IPS DF 19.7 (cell line): ENCODE results near the gene SPTLC2.
"Not testable (repeated sequence)": the region's sequence is repeated elsewhere in the genome, so short reads cannot be mapped to it uniquely, and the experiment has no call there.

ENCODE experiments used
- DNase-seq: peaks from one replicate; pipeline ENCODE4 v3.0.0-alpha.2; 2013; ENCODE audit warnings: low read depth, low spot score

The SPTLC2 gene

GRCh38 chr14:77547512-77548180, 68.8 kb downstream of the SPTLC2 start:
- no peak for DNase-seq

DNA sequence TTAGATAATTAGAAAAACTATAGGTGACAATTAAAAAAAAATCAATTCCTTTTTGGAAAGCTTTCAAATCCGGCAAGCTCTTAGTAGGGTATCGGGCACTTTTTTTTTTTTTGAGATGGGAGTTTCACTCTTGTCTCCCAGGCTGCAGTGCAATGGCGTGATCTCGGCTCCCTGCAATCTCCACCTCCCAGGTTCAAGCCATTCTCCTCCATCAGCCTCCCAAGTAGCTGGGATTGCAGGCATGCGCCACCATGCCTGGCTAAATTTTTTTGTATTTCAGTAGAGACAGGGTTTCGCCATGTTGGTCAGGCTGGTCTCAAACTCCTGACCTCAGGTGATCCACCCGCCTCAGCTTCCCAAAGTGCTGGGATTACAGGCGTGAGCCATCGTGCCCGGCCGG, 71.3 kb downstream of the SPTLC2 start:
- DNase-seq: not testable (repeated sequence)

- no peak for DNase-seq
Observed at GRCh38 chr14:77544571-77544970, 71.9 kb downstream of the SPTLC2 start.

DNA sequence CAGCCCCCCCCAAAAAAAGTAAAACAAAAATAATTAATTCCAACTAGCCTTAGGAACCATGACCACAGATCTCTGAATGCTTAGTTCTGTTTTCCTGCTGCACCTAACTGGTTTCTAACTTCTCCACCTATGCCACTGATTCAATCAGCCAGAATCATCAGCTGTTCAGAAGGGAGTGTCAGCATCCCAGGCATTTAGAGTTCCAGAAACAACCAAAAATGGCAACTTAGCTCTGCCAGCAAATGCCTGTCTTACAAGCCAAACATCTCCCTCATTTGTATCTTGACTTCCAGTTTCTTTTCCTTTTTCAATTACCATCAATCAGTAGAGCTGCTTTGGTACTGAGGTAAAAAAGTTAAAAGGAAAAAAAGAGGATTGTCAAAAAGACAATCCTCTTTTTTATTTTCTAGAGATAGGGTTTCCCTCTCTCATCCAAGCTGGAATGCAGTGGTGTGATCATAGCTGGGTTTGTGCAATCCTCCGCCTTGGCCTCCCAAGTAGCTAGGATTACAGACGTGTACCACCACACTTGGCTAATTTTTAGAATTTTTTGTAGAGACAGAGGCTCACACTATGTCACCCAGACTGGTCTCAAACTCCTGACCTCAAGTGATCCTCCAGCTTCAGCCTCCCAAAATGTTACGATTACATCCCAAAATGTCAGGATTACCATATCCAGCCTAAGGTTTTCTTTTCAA, 72.7 kb downstream of the SPTLC2 start:
- DNase-seq: no peak

- DNase-seq: no peak
Observed at GRCh38 chr14:77543240-77543551, 73.2 kb downstream of the SPTLC2 start.

GRCh38 chr14:77542421-77543239, 73.8 kb downstream of the SPTLC2 start:
- DNase-seq: no peak

- DNase-seq: no peak
Observed at GRCh38 chr14:77541905-77542304, 74.5 kb downstream of the SPTLC2 start.

- not testable (repeated sequence) for DNase-seq
Observed at GRCh38 chr14:77536951-77537350, 79.5 kb downstream of the SPTLC2 start.

- no peak for DNase-seq
Observed at GRCh38 chr14:77531071-77531470, 85.4 kb downstream of the SPTLC2 start.

DNA sequence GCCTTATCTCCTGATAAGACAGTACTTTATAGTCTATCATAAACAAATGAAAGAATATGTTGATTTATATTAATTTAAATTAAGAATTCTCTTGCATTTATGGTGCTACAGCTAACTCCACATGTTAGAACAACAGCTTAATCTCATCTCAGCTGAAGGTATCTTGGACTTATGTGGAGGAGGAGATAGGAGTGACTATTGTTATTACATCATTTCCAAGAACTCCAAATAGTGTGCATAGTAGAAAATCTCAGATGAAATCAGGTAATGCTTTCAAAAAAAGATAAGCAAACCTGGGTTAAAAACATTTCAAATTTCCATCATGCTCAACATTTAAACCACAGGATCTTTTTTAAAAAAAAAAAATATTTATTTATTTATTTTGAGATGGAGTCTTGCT, 86.5 kb downstream of the SPTLC2 start:
- no peak for DNase-seq

- no peak for DNase-seq
Observed at GRCh38 chr14:77529213-77529612, 87.2 kb downstream of the SPTLC2 start.

- not testable (repeated sequence) for DNase-seq
Observed at GRCh38 chr14:77528701-77529100, 87.7 kb downstream of the SPTLC2 start.

- DNase-seq: no peak
Observed at GRCh38 chr14:77526266-77526665, 90.2 kb downstream of the SPTLC2 start.

GRCh38 chr14:77524536-77524935, 91.9 kb downstream of the SPTLC2 start:
- no peak for DNase-seq

DNA sequence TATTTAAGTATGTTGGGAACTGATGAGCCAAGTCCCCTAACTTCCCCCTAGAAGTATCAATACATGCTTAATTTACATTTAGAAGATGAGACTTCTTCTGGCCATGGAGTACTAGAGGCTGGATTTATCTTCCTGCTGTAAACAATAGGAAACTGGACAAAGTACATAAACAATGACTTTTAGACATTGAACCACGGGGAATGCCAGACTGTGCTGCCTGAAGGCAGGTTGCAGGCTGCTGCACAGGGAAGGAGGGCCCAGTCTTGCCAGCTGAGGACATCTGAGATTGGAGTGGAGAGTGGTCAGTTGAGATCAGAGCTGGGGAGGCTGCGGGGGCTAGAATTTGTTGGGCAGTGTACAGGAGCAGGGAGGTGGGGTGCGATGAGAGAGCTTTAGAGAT, 93.3 kb downstream of the SPTLC2 start:
- DNase-seq: no peak

- no peak for DNase-seq
Observed at GRCh38 chr14:77520555-77520954, 95.9 kb downstream of the SPTLC2 start.

GRCh38 chr14:77516126-77516525, 100.3 kb downstream of the SPTLC2 start:
- no peak for DNase-seq

- no peak for DNase-seq
Observed at GRCh38 chr14:77511486-77512162, 104.8 kb downstream of the SPTLC2 start.

- DNase-seq: no peak
Observed at GRCh38 chr14:77509366-77509765, 107.1 kb downstream of the SPTLC2 start.

DNA sequence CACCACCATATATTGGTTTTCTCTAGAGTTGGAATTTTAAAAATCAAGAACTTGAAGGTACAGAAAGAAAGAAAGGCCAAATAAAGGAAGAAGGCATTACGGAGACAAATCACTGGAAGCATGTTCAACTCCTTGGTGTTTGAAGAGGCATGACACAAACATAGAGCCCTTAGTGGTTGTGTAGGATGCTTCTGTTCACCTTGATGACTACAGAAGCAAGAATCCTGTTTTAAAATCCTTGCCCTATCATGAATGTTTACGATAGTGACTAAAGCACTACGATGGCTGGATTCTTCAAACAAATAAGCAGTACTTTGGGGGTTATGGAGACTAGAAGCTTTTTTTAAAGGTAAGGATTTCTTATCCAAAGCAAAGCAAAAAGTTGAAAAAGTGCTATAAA, 107.6 kb downstream of the SPTLC2 start:
- no peak for DNase-seq

GRCh38 chr14:77508249-77508648, 108.2 kb downstream of the SPTLC2 start:
- DNase-seq: no peak

DNA sequence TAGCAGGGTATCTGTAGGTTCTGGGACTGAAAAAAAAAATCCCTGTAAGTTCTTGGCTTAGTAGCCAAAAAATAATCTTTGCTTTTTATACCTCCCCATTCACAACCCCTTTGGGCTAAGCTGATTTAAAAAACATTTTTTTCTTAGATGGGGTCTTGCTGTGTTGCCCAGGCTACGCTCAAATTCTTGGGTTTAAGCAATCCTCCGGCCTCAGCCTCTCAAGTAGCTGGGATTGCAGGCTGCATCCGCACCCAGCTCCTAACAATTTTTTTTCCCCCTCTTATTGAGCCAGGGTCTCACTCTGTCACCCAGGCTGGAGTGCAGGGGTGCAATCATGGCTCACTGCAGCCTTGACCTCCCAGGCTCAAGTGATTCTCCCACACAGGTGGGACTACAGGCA, 108.7 kb downstream of the SPTLC2 start:
- DNase-seq: no peak
